ENCODE measurements around the gene SNX27.
A peak's percentile ranks its signal among the peaks of the same experiment; 100 is the strongest.

The SNX27 gene

GRCh38 chr1:151715726-151716404 is 104.0 kb downstream of the SNX27 start:
- Mint-ChIP-seq H3K36me3 (no peaks in the 10 kb centered on the region), H3K4me1 (peaks cover 17% of the 10 kb centered on the region), H3K27me3 (peaks cover 74% of the 10 kb centered on the region), H3K9me3 (no peaks in the 10 kb centered on the region), H3K4me3 (no peak overlapping the region), H3K27ac (no peak overlapping the region)
- no peak for ATAC-seq

- Mint-ChIP-seq H3K9me3 (no peaks in the 10 kb centered on the region), H3K27ac (no peak overlapping the region), H3K4me3 (no peak overlapping the region), H3K4me1 (peaks cover 22% of the 10 kb centered on the region), H3K36me3 (no peaks in the 10 kb centered on the region), H3K27me3 (peaks cover 74% of the 10 kb centered on the region)
- ATAC-seq: no peak
These were observed 104.5 kb downstream of the SNX27 start for GRCh38 chr1:151716405-151716762.

- Mint-ChIP-seq H3K27ac (no peak within 1 kb of the TSS), H3K9me3 (no peaks in the 10 kb centered on the region), H3K27me3 (peaks cover 71% of the 10 kb centered on the region), H3K4me3 (peak within 1 kb of the TSS; percentile 18), H3K36me3 (no peaks in the 10 kb centered on the region), H3K4me1 (peaks cover 26% of the 10 kb centered on the region)
- no peak for ATAC-seq
These were observed 105.2 kb downstream of the SNX27 start, which contains the start of gene CELF3 for GRCh38 chr1:151716771-151717631. CELF3 (minus strand) TSS chr1:151716803; CDS start chr1:151716020, 783 bp downstream.

GRCh38 chr1:151718011-151718431 is 106.2 kb downstream of the SNX27 start:
- Mint-ChIP-seq H3K36me3 (no peaks in the 10 kb centered on the region), H3K27ac (no peak overlapping the region), H3K27me3 (peaks cover 64% of the 10 kb centered on the region), H3K9me3 (no peaks in the 10 kb centered on the region), H3K4me1 (peaks cover 26% of the 10 kb centered on the region), H3K4me3 (no peak overlapping the region)
- no peak for ATAC-seq

- peaks cover 62% of the 10 kb centered on the region for H3K27me3 Mint-ChIP-seq
- no peak for ATAC-seq
- no peaks in the 10 kb centered on the region for H3K36me3 Mint-ChIP-seq
- H3K4me3 Mint-ChIP-seq: no peak overlapping the region
- no peaks in the 10 kb centered on the region for H3K9me3 Mint-ChIP-seq
- peaks cover 26% of the 10 kb centered on the region for H3K4me1 Mint-ChIP-seq
- H3K27ac Mint-ChIP-seq: no peak overlapping the region
These were observed 106.8 kb downstream of the SNX27 start for GRCh38 chr1:151718666-151719065.

- no peak overlapping the region for H3K27ac Mint-ChIP-seq
- H3K36me3 Mint-ChIP-seq: no peaks in the 10 kb centered on the region
- no peaks in the 10 kb centered on the region for H3K9me3 Mint-ChIP-seq
- H3K27me3 Mint-ChIP-seq: peaks cover 62% of the 10 kb centered on the region
- H3K4me1 Mint-ChIP-seq: peaks cover 26% of the 10 kb centered on the region
- H3K4me3 Mint-ChIP-seq: no peak overlapping the region
- no peak for ATAC-seq
These were observed 108.3 kb downstream of the SNX27 start for GRCh38 chr1:151720125-151720524.

- no peaks in the 10 kb centered on the region for H3K9me3 Mint-ChIP-seq
- peaks cover 62% of the 10 kb centered on the region for H3K27me3 Mint-ChIP-seq
- no peaks in the 10 kb centered on the region for H3K36me3 Mint-ChIP-seq
- peak; percentile 56 for ATAC-seq
- H3K27ac Mint-ChIP-seq: no peak overlapping the region
- H3K4me1 Mint-ChIP-seq: peaks cover 26% of the 10 kb centered on the region
- peak overlapping the region; percentile 74 for H3K4me3 Mint-ChIP-seq
These were observed 108.7 kb downstream of the SNX27 start for GRCh38 chr1:151720554-151720953.

- Mint-ChIP-seq H3K4me1 (peaks cover 26% of the 10 kb centered on the region), H3K9me3 (no peaks in the 10 kb centered on the region), H3K4me3 (peak within 1 kb of the TSS; percentile 85), H3K27ac (no peak within 1 kb of the TSS), H3K27me3 (peaks cover 62% of the 10 kb centered on the region), H3K36me3 (no peaks in the 10 kb centered on the region)
- ATAC-seq: peak; percentile 82
These were observed 109.3 kb downstream of the SNX27 start, which contains the start of gene RIIAD1 for GRCh38 chr1:151720974-151721787. RIIAD1 (plus strand) TSS chr1:151721522; CDS start chr1:151721537, 15 bp downstream.

GRCh38 chr1:151721788-151722510 is 110.1 kb downstream of the SNX27 start:
- ATAC-seq: no peak
- H3K4me3 Mint-ChIP-seq: peak overlapping the region; percentile 85
- no peaks in the 10 kb centered on the region for H3K36me3 Mint-ChIP-seq
- H3K9me3 Mint-ChIP-seq: no peaks in the 10 kb centered on the region
- no peak overlapping the region for H3K27ac Mint-ChIP-seq
- H3K27me3 Mint-ChIP-seq: peaks cover 62% of the 10 kb centered on the region
- H3K4me1 Mint-ChIP-seq: peaks cover 22% of the 10 kb centered on the region

- peaks cover 17% of the 10 kb centered on the region for H3K4me1 Mint-ChIP-seq
- H3K36me3 Mint-ChIP-seq: no peaks in the 10 kb centered on the region
- no peaks in the 10 kb centered on the region for H3K9me3 Mint-ChIP-seq
- H3K27me3 Mint-ChIP-seq: peaks cover 50% of the 10 kb centered on the region
- no peak overlapping the region for H3K4me3 Mint-ChIP-seq
- H3K27ac Mint-ChIP-seq: no peak overlapping the region
- ATAC-seq: no peak
These were observed 112.0 kb downstream of the SNX27 start for GRCh38 chr1:151723726-151724370.

- Mint-ChIP-seq H3K27ac (no peak overlapping the region), H3K9me3 (no peaks in the 10 kb centered on the region), H3K4me3 (no peak overlapping the region), H3K4me1 (no peaks in the 10 kb centered on the region), H3K36me3 (no peaks in the 10 kb centered on the region), H3K27me3 (peaks cover 75% of the 10 kb centered on the region)
- ATAC-seq: no peak
These were observed 116.6 kb downstream of the SNX27 start for GRCh38 chr1:151728151-151729054.

GRCh38 chr1:151729157-151729965 is 117.5 kb downstream of the SNX27 start:
- Mint-ChIP-seq H3K36me3 (no peaks in the 10 kb centered on the region), H3K27ac (no peak overlapping the region), H3K9me3 (no peaks in the 10 kb centered on the region), H3K4me1 (no peaks in the 10 kb centered on the region), H3K4me3 (no peak overlapping the region), H3K27me3 (peaks cover 71% of the 10 kb centered on the region)
- ATAC-seq: no peak

- Mint-ChIP-seq H3K36me3 (no peaks in the 10 kb centered on the region), H3K4me1 (no peaks in the 10 kb centered on the region), H3K27ac (no peak overlapping the region), H3K4me3 (no peak overlapping the region), H3K27me3 (peaks cover 71% of the 10 kb centered on the region), H3K9me3 (no peaks in the 10 kb centered on the region)
- no peak for ATAC-seq
These were observed 118.1 kb downstream of the SNX27 start for GRCh38 chr1:151729966-151730291.
